NOMO-1 (cell line): ENCODE results near the gene LIN7B.

ENCODE experiments used
- DNase-seq, 2 experiments: peaks; one replicate each; lab custom pipeline; 2025; ENCODE audit not compliant: unreplicated experiment in 2 of 2; lab: John Stamatoyannopoulos, UW

Gene LIN7B

DNA sequence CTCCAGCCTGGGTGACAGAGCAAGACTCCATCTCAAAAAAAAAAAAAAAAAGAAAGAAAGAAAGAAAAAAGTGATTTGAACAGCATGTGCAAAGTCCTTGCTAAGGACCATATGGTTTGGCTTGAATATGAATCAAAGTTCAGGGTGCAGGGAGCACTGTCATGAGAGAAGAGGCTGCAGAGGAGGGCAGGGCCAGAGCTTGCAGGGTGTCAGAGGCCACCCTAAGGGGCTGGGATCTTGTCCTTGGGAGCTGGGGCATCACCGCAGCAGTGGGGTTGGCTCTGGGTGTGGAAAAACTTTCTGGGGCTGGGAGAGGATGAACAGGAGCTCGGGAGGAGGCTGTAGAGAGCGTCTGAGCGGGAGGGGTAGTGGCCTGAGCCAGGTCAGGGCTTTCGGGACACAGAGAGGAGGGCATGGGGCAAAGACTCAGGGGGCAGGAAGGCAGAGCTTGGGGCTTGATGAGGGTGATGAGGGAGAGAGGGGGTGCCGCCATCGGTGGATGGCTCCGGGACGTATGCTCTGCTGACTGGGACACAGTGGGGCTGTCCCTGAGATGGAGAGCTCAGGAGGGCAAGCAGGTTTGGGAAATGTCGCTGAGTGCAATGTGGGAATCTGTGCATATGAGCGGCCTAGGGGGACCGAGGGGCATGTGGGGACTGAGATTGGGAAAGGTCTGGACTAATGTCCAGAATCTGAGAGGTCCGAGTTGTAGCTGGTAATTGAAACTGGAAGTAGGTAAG is 46.5 kb downstream of the LIN7B start:
- DNase-seq, result no peak

DNA sequence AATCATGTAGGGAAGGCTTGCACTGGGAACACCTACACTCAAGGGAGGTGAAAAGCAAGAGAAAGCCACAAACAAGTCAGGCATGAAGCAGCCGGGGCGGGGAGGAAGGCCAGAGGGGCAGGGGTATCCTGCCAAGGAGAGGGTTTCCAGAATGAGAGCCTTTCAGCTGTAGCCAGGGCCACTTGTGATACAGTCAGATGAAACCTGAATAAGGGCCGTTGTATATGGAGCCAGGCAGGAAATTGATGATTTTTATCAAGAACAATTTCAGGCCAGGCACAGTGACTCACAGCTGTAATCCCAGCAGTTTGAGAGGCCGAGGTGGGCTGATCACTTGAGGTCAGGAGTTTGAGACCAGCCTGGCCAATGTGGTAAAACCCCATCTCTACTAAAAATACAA is 47.8 kb downstream of the LIN7B start:
- no peak for DNase-seq

GRCh38 chr19:49165111-49165750 is 51.1 kb downstream of the LIN7B start:
- no peak for DNase-seq

GRCh38 chr19:49165865-49166301 is 51.7 kb downstream of the LIN7B start:
- DNase-seq, result no peak

GRCh38 chr19:49167857-49168409 is 53.8 kb downstream of the LIN7B start:
- no peak for DNase-seq
